Measurements from ENCODE around the gene KIAA1671. TPM values are rescaled to one million over a fixed set of nuclear protein-coding genes. Genes with fewer than 3 reads are reported as not detected.
A peak's percentile ranks its signal among the peaks of the same experiment; 100 is the strongest.

The KIAA1671 gene
- total and polyA plus RNA-seq, 2 of the 13 experiments (the other 11 are each of a cell fraction or from before 2014, with no cell fraction given) = 13.5 to 13.6 TPM

DNA sequence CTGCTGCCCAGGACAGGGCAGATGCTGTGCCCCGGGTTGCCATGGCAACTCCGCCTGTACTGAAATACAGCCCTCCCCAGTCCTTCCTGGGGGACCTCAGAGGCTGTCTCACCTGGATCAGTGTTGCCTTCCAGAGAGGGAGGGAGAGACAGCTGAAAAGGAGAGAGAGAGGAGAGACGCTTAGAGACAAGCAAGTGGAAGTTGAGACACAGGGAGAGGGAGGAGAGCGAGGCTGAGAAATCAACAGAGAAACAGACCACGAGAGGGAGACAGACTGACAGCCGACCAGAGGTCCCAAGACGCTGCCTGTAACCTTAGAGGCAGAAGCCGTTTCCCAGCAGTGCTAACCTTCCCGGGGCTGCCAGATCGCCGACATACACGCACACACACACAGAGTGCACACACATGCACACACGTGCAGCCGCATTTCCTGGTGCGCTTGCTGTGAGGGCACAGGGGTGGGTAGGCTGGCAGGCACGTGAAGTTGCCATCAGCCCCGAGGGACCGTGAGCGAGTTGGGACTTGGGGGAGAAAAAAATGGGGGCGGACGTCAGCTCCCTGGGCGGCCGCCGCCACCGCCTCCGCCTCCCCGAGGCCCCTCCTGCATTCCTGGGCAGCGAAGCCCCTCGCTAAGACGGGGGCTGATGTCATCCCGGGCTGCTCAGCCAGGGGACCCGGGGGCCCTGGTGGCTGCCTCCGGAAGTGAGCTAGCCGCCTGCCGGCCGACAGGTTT lies 158.5 kb downstream of the KIAA1671 start (continued):
- TF ChIP-seq, protein P1, sequence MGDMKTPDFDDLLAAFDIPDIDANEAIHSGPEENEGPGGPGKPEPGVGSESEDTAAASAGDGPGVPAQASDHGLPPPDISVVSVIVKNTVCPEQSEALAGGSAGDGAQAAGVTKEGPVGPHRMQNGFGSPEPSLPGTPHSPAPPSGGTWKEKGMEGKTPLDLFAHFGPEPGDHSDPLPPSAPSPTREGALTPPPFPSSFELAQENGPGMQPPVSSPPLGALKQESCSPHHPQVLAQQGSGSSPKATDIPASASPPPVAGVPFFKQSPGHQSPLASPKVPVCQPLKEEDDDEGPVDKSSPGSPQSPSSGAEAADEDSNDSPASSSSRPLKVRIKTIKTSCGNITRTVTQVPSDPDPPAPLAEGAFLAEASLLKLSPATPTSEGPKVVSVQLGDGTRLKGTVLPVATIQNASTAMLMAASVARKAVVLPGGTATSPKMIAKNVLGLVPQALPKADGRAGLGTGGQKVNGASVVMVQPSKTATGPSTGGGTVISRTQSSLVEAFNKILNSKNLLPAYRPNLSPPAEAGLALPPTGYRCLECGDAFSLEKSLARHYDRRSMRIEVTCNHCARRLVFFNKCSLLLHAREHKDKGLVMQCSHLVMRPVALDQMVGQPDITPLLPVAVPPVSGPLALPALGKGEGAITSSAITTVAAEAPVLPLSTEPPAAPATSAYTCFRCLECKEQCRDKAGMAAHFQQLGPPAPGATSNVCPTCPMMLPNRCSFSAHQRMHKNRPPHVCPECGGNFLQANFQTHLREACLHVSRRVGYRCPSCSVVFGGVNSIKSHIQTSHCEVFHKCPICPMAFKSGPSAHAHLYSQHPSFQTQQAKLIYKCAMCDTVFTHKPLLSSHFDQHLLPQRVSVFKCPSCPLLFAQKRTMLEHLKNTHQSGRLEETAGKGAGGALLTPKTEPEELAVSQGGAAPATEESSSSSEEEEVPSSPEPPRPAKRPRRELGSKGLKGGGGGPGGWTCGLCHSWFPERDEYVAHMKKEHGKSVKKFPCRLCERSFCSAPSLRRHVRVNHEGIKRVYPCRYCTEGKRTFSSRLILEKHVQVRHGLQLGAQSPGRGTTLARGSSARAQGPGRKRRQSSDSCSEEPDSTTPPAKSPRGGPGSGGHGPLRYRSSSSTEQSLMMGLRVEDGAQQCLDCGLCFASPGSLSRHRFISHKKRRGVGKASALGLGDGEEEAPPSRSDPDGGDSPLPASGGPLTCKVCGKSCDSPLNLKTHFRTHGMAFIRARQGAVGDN (CRISPR knock-in tag; IDR thresholded peaks at IDR 0.05) = peak; percentile 87
- TF ChIP-seq, protein P2, sequence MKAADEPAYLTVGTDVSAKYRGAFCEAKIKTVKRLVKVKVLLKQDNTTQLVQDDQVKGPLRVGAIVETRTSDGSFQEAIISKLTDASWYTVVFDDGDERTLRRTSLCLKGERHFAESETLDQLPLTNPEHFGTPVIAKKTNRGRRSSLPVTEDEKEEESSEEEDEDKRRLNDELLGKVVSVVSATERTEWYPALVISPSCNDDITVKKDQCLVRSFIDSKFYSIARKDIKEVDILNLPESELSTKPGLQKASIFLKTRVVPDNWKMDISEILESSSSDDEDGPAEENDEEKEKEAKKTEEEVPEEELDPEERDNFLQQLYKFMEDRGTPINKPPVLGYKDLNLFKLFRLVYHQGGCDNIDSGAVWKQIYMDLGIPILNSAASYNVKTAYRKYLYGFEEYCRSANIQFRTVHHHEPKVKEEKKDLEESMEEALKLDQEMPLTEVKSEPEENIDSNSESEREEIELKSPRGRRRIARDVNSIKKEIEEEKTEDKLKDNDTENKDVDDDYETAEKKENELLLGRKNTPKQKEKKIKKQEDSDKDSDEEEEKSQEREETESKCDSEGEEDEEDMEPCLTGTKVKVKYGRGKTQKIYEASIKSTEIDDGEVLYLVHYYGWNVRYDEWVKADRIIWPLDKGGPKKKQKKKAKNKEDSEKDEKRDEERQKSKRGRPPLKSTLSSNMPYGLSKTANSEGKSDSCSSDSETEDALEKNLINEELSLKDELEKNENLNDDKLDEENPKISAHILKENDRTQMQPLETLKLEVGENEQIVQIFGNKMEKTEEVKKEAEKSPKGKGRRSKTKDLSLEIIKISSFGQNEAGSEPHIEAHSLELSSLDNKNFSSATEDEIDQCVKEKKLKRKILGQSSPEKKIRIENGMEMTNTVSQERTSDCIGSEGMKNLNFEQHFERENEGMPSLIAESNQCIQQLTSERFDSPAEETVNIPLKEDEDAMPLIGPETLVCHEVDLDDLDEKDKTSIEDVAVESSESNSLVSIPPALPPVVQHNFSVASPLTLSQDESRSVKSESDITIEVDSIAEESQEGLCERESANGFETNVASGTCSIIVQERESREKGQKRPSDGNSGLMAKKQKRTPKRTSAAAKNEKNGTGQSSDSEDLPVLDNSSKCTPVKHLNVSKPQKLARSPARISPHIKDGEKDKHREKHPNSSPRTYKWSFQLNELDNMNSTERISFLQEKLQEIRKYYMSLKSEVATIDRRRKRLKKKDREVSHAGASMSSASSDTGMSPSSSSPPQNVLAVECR (CRISPR knock-in tag; IDR thresholded peaks at IDR 0.05; ENCODE audit: borderline replicate concordance) = peak; percentile 67; the same call in 1 of the 2 replicates
- TF ChIP-seq ZNF570 (CRISPR knock-in tag; IDR thresholded peaks at IDR 0.05; ENCODE audit: borderline replicate concordance) (no peak), AGO1 (IDR thresholded peaks at IDR 0.05; ENCODE audit: low read depth, low read length, poor library complexity, severe bottlenecking) (peak; percentile 32), CENPT (CRISPR knock-in tag; IDR thresholded peaks at IDR 0.05; ENCODE audit: low read depth) (no peak; the same call in 1 of the 2 replicates), MIER3 (CRISPR knock-in tag; IDR thresholded peaks at IDR 0.05; ENCODE audit: borderline replicate concordance) (no peak), ZNF335 (CRISPR knock-in tag; IDR thresholded peaks at IDR 0.05) (no peak), ZNF761 (CRISPR knock-in tag; conservative IDR thresholded peaks at IDR 0.05) (no peak), KAT7 (CRISPR knock-in tag; IDR thresholded peaks at IDR 0.05; ENCODE audit: borderline replicate concordance) (peak; percentile 86), AKAP8 (CRISPR knock-in tag; IDR thresholded peaks at IDR 0.05) (no peak), ZC3H13 (CRISPR knock-in tag; IDR thresholded peaks at IDR 0.05) (peak; percentile 64; the same call in 1 of the 2 replicates), ZNF232 (CRISPR knock-in tag; IDR thresholded peaks at IDR 0.05; ENCODE audit: borderline replicate concordance) (no peak), KLF11 (CRISPR knock-in tag; IDR thresholded peaks at IDR 0.05) (no peak), ZNF264 (CRISPR knock-in tag; IDR thresholded peaks at IDR 0.05) (no peak), PHF20 (CRISPR knock-in tag; IDR thresholded peaks at IDR 0.05) (no peak)
- TF ChIP-seq, protein P3, sequence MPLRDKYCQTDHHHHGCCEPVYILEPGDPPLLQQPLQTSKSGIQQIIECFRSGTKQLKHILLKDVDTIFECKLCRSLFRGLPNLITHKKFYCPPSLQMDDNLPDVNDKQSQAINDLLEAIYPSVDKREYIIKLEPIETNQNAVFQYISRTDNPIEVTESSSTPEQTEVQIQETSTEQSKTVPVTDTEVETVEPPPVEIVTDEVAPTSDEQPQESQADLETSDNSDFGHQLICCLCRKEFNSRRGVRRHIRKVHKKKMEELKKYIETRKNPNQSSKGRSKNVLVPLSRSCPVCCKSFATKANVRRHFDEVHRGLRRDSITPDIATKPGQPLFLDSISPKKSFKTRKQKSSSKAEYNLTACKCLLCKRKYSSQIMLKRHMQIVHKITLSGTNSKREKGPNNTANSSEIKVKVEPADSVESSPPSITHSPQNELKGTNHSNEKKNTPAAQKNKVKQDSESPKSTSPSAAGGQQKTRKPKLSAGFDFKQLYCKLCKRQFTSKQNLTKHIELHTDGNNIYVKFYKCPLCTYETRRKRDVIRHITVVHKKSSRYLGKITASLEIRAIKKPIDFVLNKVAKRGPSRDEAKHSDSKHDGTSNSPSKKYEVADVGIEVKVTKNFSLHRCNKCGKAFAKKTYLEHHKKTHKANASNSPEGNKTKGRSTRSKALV (CRISPR knock-in tag; IDR thresholded peaks at IDR 0.05) = no peak
- TF ChIP-seq, protein P4, sequence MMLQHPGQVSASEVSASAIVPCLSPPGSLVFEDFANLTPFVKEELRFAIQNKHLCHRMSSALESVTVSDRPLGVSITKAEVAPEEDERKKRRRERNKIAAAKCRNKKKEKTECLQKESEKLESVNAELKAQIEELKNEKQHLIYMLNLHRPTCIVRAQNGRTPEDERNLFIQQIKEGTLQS (CRISPR knock-in tag; IDR thresholded peaks at IDR 0.05) = peak; percentile 69
- TF ChIP-seq, protein P5, sequence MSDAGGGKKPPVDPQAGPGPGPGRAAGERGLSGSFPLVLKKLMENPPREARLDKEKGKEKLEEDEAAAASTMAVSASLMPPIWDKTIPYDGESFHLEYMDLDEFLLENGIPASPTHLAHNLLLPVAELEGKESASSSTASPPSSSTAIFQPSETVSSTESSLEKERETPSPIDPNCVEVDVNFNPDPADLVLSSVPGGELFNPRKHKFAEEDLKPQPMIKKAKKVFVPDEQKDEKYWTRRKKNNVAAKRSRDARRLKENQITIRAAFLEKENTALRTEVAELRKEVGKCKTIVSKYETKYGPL (CRISPR knock-in tag; IDR thresholded peaks at IDR 0.05) = no peak
